T1000 (cell line): ENCODE data around the gene LPIN3.

Source experiments
- DNase-seq: peaks from one replicate; lab custom pipeline; 2025; ENCODE audit warnings: mixed read lengths; lab: John Stamatoyannopoulos, UW

The LPIN3 gene

DNA sequence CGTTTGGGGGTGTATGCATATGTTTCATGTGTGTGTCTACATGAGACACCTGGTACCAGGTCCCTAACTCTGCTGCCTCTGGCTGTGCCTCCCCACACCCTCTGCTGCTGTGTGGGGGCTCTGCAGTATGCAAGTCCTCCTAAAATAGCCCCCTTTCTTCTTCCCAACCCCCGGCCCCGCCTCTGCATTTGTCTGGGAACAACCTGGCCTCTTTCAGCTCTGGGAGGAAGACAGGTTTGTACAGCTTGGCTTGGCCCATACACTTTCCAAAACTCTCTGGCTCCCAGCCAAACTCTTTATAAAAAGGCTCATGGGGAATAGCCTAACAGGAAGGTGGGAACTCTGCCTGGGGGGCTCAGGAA, 53.1 kb downstream of the LPIN3 start:
- DNase-seq, result no peak

DNA sequence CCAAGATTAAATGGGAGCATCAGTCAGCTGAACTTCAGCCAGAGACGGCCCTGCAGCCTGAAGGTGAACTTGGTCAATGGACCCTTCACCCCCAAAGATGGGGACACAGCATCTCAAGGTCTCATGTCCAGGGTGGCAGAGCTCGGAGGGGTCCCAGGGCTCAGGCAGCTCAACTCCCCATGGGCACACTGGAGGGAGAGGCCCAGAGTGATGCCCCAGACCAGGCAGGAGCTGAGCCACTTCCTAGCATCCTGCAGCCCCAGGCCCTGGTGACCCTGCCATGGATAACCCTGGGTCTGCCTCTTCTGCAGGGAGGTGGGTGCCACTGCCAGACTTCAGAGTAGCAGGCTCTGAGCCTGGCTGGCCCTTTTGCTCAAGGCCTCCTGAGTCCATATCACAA, 53.5 kb downstream of the LPIN3 start:
- no peak for DNase-seq

DNA sequence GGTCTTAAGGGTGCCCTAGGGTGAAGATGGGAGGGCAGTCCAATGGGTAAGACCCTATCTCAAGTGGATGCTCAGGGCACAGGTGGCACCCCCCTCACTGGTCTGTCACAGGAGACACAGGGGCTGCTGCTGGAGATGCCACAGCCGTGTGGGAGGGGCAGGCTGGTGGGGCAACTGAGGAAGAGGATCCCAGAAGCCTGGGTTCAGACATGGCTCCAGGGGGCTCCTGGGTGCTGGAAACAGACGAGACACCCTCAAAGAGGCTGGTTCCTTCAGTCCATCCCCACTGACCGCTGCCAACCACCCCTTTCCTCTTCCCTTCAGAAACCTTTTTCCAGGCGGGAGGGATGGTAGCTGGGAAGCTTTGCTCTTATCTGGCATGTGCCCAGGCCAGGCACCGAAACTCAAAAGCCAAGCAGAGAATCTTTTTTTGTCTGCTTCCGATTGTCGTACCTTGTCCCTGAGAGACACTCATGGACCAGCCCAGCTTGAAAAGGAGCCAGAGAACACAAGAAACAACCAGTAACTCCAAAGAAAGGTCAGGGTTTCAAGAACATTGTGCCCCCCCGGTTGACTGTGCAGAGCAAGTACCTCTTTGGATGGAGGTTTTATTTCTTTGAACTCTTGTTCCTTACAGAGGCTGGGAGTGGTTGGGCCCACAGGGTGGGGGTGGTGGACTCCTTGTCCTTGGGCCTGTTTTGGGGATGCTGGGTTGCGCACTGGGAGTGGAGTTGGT, 54.5 kb downstream of the LPIN3 start:
- DNase-seq, result no peak

DNA sequence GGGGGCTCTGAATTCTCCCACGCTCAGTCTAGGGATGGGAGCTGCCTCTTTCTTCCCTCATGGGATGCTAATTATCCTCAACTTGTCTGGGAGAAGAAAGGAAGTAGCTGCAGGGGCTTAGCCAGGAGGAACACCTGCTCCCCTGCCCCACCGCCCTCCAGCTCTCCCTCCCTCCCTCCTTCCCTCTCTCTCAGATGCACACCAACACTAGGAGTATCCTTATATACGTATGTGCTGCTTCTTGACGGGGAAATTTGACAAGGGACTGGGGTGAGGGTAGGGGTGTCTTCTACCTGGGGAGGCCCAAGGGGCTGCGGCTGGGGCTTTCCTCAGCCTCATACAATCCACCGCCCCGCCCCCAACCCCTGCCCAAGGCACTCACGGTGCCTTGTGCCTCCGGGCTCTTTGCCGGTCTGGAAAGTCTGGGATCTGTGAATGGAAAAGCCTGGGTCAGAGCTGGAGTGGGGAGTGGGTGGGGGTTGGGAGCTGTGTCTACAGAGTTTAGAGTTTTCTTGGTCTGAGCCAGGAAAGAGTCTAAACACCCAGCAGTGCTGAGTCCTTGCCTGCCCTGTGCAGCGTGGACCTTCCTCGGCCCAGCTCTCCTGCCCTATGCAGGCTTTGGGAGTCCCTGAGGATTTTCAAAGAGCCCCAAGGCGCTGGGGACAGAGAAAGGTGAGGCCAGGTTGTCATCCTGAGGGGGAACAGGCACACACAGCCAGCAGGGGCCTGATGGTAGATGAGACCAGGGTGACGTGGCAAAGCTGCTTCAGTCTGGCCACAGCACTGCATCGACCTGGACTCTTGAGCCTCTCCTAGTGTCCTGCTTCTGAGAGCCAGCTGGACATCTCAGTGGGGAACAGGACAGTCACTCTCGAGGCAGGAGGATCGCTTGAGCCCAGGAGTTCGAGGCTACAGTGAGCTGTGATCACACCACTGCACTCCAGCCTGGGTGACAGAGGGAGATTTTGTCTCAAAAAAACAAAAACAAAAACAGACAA, 55.3 kb downstream of the LPIN3 start:
- DNase-seq, result no peak

DNA sequence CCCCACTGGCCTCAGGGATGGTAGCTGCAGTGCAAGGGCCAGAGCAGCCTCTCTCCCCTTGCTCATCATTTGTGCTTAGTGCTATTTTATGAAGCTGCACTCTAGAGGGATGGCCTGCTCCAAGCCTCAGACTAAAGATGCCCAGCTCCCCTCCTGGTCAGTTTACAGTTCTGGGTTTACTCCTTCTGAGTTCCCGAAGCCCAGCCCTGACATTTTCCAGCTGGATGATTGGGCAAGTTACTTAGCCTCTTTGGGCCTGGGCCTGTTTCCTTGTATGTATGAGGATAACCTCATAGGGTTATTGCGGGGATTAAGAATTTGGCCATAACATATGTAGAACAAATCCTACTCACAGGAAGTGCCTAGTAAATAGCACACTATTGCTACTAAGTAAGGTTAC, 57.8 kb downstream of the LPIN3 start:
- DNase-seq, result no peak

- no peak for DNase-seq
These were observed 63.0 kb downstream of the LPIN3 start for GRCh38 chr20:41403604-41404003.

DNA sequence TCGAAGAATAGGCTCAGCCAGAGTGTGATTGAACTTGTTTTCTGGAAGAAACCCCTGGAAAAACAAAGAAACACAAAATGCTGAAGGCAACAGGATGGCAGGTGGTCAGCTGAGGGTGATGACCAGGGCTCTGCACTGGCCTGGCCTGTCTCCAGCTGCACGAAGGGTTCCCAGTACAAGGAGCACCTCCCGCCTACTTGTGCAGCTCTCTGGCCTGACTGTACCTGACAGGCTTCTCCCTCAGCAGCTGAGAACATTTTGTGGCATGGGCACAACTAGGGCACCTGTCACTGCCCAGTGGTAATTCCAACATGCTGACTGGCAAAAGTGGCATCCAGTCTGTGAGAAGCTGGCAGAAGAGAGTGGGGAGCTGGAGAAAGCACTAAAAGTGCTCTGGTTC, 64.8 kb downstream of the LPIN3 start:
- no peak for DNase-seq

- no peak for DNase-seq
These were observed 65.7 kb downstream of the LPIN3 start for GRCh38 chr20:41406353-41406752.

GRCh38 chr20:41406896-41407444, 66.3 kb downstream of the LPIN3 start:
- no peak for DNase-seq

DNA sequence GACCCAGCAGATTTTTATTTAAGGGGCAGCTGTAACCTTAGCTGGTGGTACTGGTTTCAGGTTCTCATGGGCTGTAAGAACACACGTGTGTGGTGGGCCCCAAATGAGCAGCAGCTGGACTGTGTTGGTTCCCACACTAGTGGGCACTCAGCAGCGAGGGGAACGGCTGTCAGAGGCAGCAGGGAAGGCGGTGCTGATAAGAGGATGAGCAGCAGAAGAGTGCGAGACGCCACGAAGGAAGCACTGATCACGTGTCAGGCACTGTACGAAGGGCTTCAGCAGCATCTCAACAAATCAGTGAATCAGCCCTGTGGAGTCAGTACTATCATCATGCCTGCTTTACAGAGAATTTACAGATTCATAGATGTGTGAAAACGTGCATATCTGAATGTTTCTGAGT, 67.0 kb downstream of the LPIN3 start:
- no peak for DNase-seq

DNA sequence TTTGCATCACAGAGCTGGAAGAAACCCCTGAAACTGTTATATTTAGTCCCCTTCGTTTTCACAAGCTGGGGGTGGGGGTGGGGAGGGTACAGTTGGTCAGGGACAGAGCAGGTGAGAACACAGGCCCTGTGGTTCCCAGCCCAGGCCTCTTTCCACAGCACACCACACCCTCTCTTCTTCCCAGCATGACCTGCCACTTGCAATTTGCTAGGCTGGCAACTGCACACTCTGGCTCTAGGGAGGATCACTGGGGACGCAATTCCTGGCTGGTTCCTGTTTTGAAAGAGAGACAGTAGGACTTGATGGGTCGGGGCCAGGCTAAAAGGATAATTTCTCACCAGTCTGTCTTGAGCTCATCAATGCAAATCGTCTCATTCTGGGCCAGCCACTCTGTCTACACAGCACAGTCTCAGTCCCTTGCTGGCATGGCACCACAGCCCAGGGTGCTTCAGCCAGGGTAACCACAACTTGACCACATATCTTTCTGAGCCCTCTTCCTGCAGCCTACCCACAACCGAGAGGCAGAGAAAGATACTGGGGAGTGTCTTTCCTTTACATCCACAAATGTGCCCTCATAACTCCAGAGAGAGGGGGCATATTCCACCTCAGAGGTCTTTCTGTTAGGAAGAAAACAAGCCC, 67.7 kb downstream of the LPIN3 start:
- DNase-seq, result no peak

DNA sequence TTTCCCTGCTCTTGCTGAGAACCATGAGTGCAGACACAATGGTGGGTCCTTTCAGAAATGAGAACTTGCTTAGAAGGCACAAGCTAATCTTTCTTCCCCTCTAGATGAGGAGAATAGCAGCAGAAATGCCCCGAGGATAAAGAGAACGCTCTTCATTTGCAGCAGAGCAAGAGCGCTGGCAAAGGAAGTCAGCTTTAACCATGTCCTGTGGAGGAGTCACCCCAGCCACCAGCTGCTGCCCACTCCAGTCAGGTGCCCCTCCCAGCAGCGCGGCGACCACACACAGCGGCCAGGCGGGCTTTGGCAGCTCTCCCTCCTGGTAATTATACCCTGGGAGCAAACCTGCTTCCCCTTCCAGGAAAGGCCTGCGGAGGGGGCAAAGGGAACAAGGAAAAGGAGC, 68.4 kb downstream of the LPIN3 start:
- no peak for DNase-seq
